ENCODE results near the gene SREBF1. TPM values are rescaled to one million over a fixed set of nuclear protein-coding genes. Genes with fewer than 3 reads are reported as not detected.

Gene SREBF1
- total and polyA plus RNA-seq, 2 of the 8 experiments (the other 6 are each of a cell fraction or from before 2014, with no cell fraction given) = 28.6 to 70.8 TPM

- TF ChIP-seq, protein P1, sequence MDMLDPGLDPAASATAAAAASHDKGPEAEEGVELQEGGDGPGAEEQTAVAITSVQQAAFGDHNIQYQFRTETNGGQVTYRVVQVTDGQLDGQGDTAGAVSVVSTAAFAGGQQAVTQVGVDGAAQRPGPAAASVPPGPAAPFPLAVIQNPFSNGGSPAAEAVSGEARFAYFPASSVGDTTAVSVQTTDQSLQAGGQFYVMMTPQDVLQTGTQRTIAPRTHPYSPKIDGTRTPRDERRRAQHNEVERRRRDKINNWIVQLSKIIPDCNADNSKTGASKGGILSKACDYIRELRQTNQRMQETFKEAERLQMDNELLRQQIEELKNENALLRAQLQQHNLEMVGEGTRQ (IDR thresholded peaks at IDR 0.05; ENCODE audit: low read length) = no peak
- TF ChIP-seq, protein P2, sequence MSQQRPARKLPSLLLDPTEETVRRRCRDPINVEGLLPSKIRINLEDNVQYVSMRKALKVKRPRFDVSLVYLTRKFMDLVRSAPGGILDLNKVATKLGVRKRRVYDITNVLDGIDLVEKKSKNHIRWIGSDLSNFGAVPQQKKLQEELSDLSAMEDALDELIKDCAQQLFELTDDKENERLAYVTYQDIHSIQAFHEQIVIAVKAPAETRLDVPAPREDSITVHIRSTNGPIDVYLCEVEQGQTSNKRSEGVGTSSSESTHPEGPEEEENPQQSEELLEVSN (IDR thresholded peaks at IDR 0.05) = no peak
- TF ChIP-seq BRCA1 (IDR thresholded peaks at IDR 0.05; ENCODE audit: low read depth, low read length) = no peak
Measured at GRCh38 chr17:17846003-17846402, 9.2 kb upstream of the SREBF1 start (continued).
